22Rv1 (cell line): Measurements from ENCODE around the gene CDK5R1.

Source experiments
- ZFX ChIP-seq: fragments of 450-650 bp; IDR thresholded peaks from 2 replicates; pipeline ENCODE4 v1.6.1; 2017; ENCODE audit warnings: antibody characterized with exemption, borderline replicate concordance
- TF ChIP-seq, protein P1 (sequence below): fragments of 450-650 bp; IDR thresholded peaks from 2 replicates; pipeline ENCODE4 v1.5.1; 2017; ENCODE audit warnings: mild to moderate bottlenecking

GRCh38 chr17:32518646-32519227, 31.9 kb downstream of the CDK5R1 start:
- TF ChIP-seq, protein P1, sequence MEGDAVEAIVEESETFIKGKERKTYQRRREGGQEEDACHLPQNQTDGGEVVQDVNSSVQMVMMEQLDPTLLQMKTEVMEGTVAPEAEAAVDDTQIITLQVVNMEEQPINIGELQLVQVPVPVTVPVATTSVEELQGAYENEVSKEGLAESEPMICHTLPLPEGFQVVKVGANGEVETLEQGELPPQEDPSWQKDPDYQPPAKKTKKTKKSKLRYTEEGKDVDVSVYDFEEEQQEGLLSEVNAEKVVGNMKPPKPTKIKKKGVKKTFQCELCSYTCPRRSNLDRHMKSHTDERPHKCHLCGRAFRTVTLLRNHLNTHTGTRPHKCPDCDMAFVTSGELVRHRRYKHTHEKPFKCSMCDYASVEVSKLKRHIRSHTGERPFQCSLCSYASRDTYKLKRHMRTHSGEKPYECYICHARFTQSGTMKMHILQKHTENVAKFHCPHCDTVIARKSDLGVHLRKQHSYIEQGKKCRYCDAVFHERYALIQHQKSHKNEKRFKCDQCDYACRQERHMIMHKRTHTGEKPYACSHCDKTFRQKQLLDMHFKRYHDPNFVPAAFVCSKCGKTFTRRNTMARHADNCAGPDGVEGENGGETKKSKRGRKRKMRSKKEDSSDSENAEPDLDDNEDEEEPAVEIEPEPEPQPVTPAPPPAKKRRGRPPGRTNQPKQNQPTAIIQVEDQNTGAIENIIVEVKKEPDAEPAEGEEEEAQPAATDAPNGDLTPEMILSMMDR: no peak
- TF ChIP-seq ZFX: no peak
